Keratinocyte (primary cell): Measurements from ENCODE around the gene RAB27B. TPM values are rescaled to one million over a fixed set of nuclear protein-coding genes. Genes with fewer than 3 reads are reported as not detected.

ENCODE experiments used
- DNase-seq: peaks from one replicate; pipeline ENCODE4 v3.0.0-alpha.2; 2011; ENCODE audit warnings: low read depth, missing footprints, low spot score
- FAIRE-seq: peaks from 2 replicates; lab custom pipeline; 2011; peaks lifted over from hg19 to GRCh38; lab: Jason Lieb, UNC
- H2AFZ ChIP-seq: 2 replicates; pipeline ENCODE4 v1.6.0; 2012; ENCODE audit warnings: low read length, control low read depth, inconsistent platforms; ENCODE audit not compliant: control insufficient read depth
- H3K27ac ChIP-seq: 2 replicates; pipeline ENCODE4 v1.5.1; 2011; ENCODE audit warnings: low read length; ENCODE audit not compliant: control insufficient read depth, insufficient read depth
- H3K27me3 ChIP-seq: 3 replicates; pipeline ENCODE4 v1.6.0; 2011; ENCODE audit warnings: low read length; ENCODE audit not compliant: control insufficient read depth, insufficient read depth; ENCODE audit errors: extremely low read depth
- H3K36me3 ChIP-seq, 2 experiments: 2 replicates in 1 of 2; 3 replicates in 1 of 2; pipeline ENCODE4 v1.5.1; 2011; ENCODE audit warnings: low read length in 2 of 2, mild to moderate bottlenecking in 1 of 2; ENCODE audit not compliant: control insufficient read depth in 2 of 2, insufficient read depth in 2 of 2; ENCODE audit errors: extremely low read depth in 1 of 2
- H3K4me1 ChIP-seq: 3 replicates; pipeline ENCODE4 v1.5.1; 2011; ENCODE audit warnings: low read length; ENCODE audit not compliant: control insufficient read depth, insufficient read depth; ENCODE audit errors: extremely low read depth
- H3K4me2 ChIP-seq: 3 replicates; pipeline ENCODE4 v1.6.0; 2011; ENCODE audit warnings: low read depth, low read length; ENCODE audit not compliant: control insufficient read depth, insufficient read depth; ENCODE audit errors: extremely low read depth
- H3K4me3 ChIP-seq, 3 experiments: fragments of 200-600 bp in 1 of 3; sonication (generic) in 1 of 3; 2 replicates in 2 of 3; 3 replicates in 1 of 3; pipeline ENCODE4 v1.5.1; 2011 to 2016; ENCODE audit warnings: low read length in 3 of 3, mild to moderate bottlenecking in 3 of 3, control low read depth in 2 of 3, inconsistent platforms in 1 of 3, low read depth in 1 of 3, mixed read lengths in 1 of 3, mixed run types in 1 of 3, moderate library complexity in 1 of 3; ENCODE audit not compliant: control insufficient read depth in 2 of 3, insufficient read depth in 2 of 3; ENCODE audit errors: extremely low read depth in 1 of 3
- H3K79me2 ChIP-seq: 2 replicates; pipeline ENCODE4 v1.6.0; 2012; ENCODE audit warnings: low read length; ENCODE audit not compliant: control insufficient read depth, insufficient read depth
- H3K9ac ChIP-seq: 3 replicates; pipeline ENCODE4 v1.6.0; 2011; ENCODE audit warnings: low read length; ENCODE audit not compliant: control insufficient read depth, insufficient read depth; ENCODE audit errors: extremely low read depth
- H3K9me1 ChIP-seq: 3 replicates; pipeline ENCODE4 v1.6.0; 2011; ENCODE audit warnings: low read length; ENCODE audit not compliant: control insufficient read depth, insufficient read depth; ENCODE audit errors: extremely low read depth
- H3K9me3 ChIP-seq: 2 replicates; pipeline ENCODE4 v1.5.1; 2012; ENCODE audit warnings: low read depth, low read length; ENCODE audit not compliant: control insufficient read depth
- H4K20me1 ChIP-seq: 3 replicates; pipeline ENCODE4 v1.6.0; 2011; ENCODE audit warnings: low read length; ENCODE audit not compliant: control insufficient read depth, insufficient read depth; ENCODE audit errors: extremely low read depth
- EZH2 ChIP-seq: IDR thresholded peaks from one replicate; pipeline ENCODE4 v1.6.1; 2012; ENCODE audit warnings: inconsistent platforms, mild to moderate bottlenecking, low read length, moderate library complexity
- dilution Hi-C: fragments of 300-500 bp; cut with MboI; formaldehyde crosslinking; loops from one replicate; pipeline ENCODE4 v1.7.0; 2020; ENCODE audit warnings: low sequenced_read_pairs; ENCODE audit not compliant: extremely low pct_ligation_motif_present
- polyA plus RNA-seq, 5 experiments: library from polyadenylated mRNA; depleted of rRNA in 3 of 5; stranded (reverse) in 3 of 5; stranded (forward) in 1 of 5; unstranded in 1 of 5; fragments of >200 nt; gene quantifications; 1 replicate in 1 of 5; 2 replicates in 3 of 5; 3 replicates in 1 of 5; pipeline versions ENCODE4 v1.2.1 to v1.2.3, GENCODE V29; 2011 to 2012; ENCODE audit warnings: missing spikeins in 2 of 5, low read depth in 1 of 5, low replicate concordance in 1 of 5
- TF ChIP-seq, protein P1 (sequence below), 3 experiments: IDR thresholded peaks in 1 of 3; conservative IDR thresholded peaks in 1 of 3; optimal IDR thresholded peaks in 1 of 3; 2 replicates in 2 of 3; 3 replicates in 1 of 3; pipeline versions ENCODE3 to v1.5.1; 2011; ENCODE audit warnings: low read length in 3 of 3, mild to moderate bottlenecking in 3 of 3, moderate library complexity in 2 of 3, control low read depth in 1 of 3, inconsistent platforms in 1 of 3; ENCODE audit not compliant: insufficient read depth in 2 of 3; ENCODE audit errors: extremely low read depth in 1 of 3

RAB27B gene
- polyA plus RNA-seq, 1 donor (not counting 4 experiments of a cell fraction or from before 2014, with no cell fraction given), result 4.2 TPM

DNA sequence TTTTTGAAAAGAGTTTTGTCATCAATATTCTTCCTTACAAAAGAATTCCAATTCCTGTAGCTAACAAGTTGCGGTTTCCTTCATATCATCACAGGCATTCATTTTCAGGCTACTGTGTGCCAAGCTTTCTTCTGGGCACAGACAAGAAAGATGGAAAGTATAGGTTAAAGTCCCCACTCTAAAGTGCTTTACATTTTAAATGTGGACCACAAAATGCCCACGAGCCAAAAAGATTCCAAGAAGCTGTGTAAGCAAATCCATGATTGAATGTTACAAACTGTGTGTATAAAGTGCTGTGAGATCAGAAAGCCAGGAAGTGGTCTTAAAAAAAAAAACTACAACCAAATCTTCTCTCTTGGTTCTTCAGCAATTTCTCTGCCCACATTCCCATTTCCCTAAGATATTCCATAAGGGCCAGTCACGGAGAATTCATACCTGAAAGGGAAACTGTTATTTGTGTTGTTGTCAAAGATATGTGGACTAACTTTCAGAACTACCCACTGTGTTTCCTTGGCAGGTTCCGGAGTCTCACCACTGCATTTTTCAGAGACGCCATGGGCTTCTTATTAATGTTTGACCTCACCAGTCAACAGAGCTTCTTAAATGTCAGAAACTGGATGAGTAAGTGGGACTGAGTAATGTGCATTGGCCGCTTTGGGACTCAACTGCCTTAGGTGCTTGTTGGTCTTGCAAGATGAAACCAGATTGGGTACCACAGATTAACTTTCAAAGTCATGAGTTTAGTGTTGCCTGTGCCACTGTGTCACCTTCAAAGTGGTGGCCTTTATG lies 55.7 kb downstream of the RAB27B start:
- H3K9ac ChIP-seq, result no peak overlapping the region
- no peak for TF ChIP-seq EZH2
- TF ChIP-seq, protein P1, sequence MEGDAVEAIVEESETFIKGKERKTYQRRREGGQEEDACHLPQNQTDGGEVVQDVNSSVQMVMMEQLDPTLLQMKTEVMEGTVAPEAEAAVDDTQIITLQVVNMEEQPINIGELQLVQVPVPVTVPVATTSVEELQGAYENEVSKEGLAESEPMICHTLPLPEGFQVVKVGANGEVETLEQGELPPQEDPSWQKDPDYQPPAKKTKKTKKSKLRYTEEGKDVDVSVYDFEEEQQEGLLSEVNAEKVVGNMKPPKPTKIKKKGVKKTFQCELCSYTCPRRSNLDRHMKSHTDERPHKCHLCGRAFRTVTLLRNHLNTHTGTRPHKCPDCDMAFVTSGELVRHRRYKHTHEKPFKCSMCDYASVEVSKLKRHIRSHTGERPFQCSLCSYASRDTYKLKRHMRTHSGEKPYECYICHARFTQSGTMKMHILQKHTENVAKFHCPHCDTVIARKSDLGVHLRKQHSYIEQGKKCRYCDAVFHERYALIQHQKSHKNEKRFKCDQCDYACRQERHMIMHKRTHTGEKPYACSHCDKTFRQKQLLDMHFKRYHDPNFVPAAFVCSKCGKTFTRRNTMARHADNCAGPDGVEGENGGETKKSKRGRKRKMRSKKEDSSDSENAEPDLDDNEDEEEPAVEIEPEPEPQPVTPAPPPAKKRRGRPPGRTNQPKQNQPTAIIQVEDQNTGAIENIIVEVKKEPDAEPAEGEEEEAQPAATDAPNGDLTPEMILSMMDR (optimal IDR thresholded peaks at IDR 0.05 in 1 of 3, IDR thresholded peaks at IDR 0.05 in 1 of 3, conservative IDR thresholded peaks at IDR 0.05 in 1 of 3; ENCODE audit: extremely low read depth in 1 of 3, insufficient read depth in 2 of 3, low read length in 3 of 3), result no peak
- no peak overlapping the region for H3K27ac ChIP-seq
- H3K36me3 ChIP-seq, result peaks cover 0 to 2% of the 10 kb centered on the region in 2 experiments
- H4K20me1 ChIP-seq, result no peaks in the 10 kb centered on the region
- FAIRE-seq (no peak), DNase-seq (no peak)
- H3K9me3 ChIP-seq, result no peaks in the 10 kb centered on the region
- no peaks in the 10 kb centered on the region for H3K27me3 ChIP-seq
- H3K9me1 ChIP-seq, result no peaks in the 10 kb centered on the region
- dilution Hi-C loops, result no loop called here
- H3K4me3 ChIP-seq, result no peak overlapping the region
- no peak overlapping the region for H3K4me2 ChIP-seq
- no peaks in the 10 kb centered on the region for H3K79me2 ChIP-seq
- no peak overlapping the region for H2AFZ ChIP-seq
- peaks cover 16% of the 10 kb centered on the region for H3K4me1 ChIP-seq

DNA sequence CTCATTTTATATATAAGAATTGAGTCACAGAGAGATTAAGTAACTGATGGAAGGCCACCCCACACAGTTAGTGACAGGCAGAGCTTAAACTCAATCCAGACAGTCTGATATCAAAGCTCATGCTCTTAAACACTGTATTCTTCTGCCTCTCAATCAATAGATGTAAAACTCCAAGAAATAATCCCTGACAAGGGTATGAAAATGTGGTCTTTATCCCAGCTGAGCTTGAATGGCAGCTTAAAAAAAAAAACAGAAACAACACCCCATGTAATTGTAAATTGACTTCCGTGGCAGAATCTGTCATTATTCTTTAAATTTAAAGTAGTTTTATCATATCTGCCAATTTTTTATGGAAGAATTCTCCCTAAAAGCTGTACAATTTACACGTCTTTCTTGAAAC lies 60.1 kb downstream of the RAB27B start:
- H3K36me3 ChIP-seq, result peaks cover 0 to 2% of the 10 kb centered on the region in 2 experiments
- no peaks in the 10 kb centered on the region for H3K79me2 ChIP-seq
- H3K4me1 ChIP-seq, result no peaks in the 10 kb centered on the region
- H2AFZ ChIP-seq, result no peak overlapping the region
- no peak overlapping the region for H3K9ac ChIP-seq
- H4K20me1 ChIP-seq, result no peaks in the 10 kb centered on the region
- no peaks in the 10 kb centered on the region for H3K9me3 ChIP-seq
- dilution Hi-C loops, result no loop called here
- no peak overlapping the region for H3K4me2 ChIP-seq
- no peaks in the 10 kb centered on the region for H3K9me1 ChIP-seq
- no peak for TF ChIP-seq EZH2
- TF ChIP-seq, protein P1 (optimal IDR thresholded peaks at IDR 0.05 in 1 of 3, IDR thresholded peaks at IDR 0.05 in 1 of 3, conservative IDR thresholded peaks at IDR 0.05 in 1 of 3; ENCODE audit: extremely low read depth in 1 of 3, insufficient read depth in 2 of 3, low read length in 3 of 3), result no peak
- H3K27ac ChIP-seq, result no peak overlapping the region
- no peaks in the 10 kb centered on the region for H3K27me3 ChIP-seq
- no peak for FAIRE-seq
- H3K4me3 ChIP-seq, result no peak overlapping the region
- no peak for DNase-seq
